Cortex of kidney (tissue), 1 donor: Measurements from ENCODE around the gene DEF6.
"Not testable (repeated sequence)": the region's sequence is repeated elsewhere in the genome, so short reads cannot be mapped to it uniquely, and the experiment has no call there.

Experiments
- DNase-seq: peaks from one replicate; lab custom pipeline; 2025; lab: John Stamatoyannopoulos, UW

DEF6 gene

GRCh38 chr6:35311390-35312075 lies 13.9 kb downstream of the DEF6 start:
- no peak for DNase-seq

GRCh38 chr6:35312076-35312800 lies 14.6 kb downstream of the DEF6 start:
- no peak for DNase-seq

GRCh38 chr6:35312807-35313206 lies 15.2 kb downstream of the DEF6 start:
- no peak for DNase-seq

GRCh38 chr6:35317483-35318195 lies 20.0 kb downstream of the DEF6 start:
- DNase-seq: no peak

- no peak for DNase-seq
These were observed 20.9 kb downstream of the DEF6 start for GRCh38 chr6:35318196-35319171.

GRCh38 chr6:35319346-35320030 lies 21.9 kb downstream of the DEF6 start:
- DNase-seq: no peak

GRCh38 chr6:35320031-35320410 lies 22.4 kb downstream of the DEF6 start:
- DNase-seq: no peak

- DNase-seq: no peak
These were observed 23.5 kb downstream of the DEF6 start for GRCh38 chr6:35321091-35321490.

- DNase-seq: no peak
These were observed 29.9 kb downstream of the DEF6 start for GRCh38 chr6:35327349-35328027.

GRCh38 chr6:35328108-35328723 lies 30.6 kb downstream of the DEF6 start:
- DNase-seq: no peak

- not testable (repeated sequence) for DNase-seq
These were observed 31.3 kb downstream of the DEF6 start for GRCh38 chr6:35328965-35329364.

GRCh38 chr6:35330541-35331119 lies 33.0 kb downstream of the DEF6 start:
- DNase-seq: no peak

- not testable (repeated sequence) for DNase-seq
These were observed 34.7 kb downstream of the DEF6 start for GRCh38 chr6:35332074-35332887.

- no peak for DNase-seq
These were observed 43.9 kb downstream of the DEF6 start for GRCh38 chr6:35341557-35341956.

GRCh38 chr6:35342258-35343091 lies 44.9 kb downstream of the DEF6 start, which contains the start of gene PPARD:
PPARD (plus strand) TSS chr6:35342558; CDS start chr6:35411088, 68,530 bp downstream.
- peak; percentile 93 for DNase-seq

GRCh38 chr6:35343092-35343834 lies 45.6 kb downstream of the DEF6 start:
- no peak for DNase-seq
